HG03196 (cell line): ENCODE measurements around the gene C1RL.
"Not testable (repeated sequence)": the region's sequence is repeated elsewhere in the genome, so short reads cannot be mapped to it uniquely, and the experiment has no call there.

Experiments used
- ATAC-seq: cut with Tn5 transposase; IDR thresholded peaks from one replicate; pipeline ENCODE4 v1.9.1; 2021; ENCODE audit not compliant: unreplicated experiment

C1RL gene

GRCh38 chr12:7066596-7066995 lies 42.4 kb downstream of the C1RL start:
- ATAC-seq = no peak

- no peak for ATAC-seq
These were observed 43.9 kb downstream of the C1RL start for GRCh38 chr12:7065073-7065623.

GRCh38 chr12:7064516-7064915 lies 44.5 kb downstream of the C1RL start:
- no peak for ATAC-seq

GRCh38 chr12:7061596-7061995 lies 47.4 kb downstream of the C1RL start:
- no peak for ATAC-seq

GRCh38 chr12:7061138-7061537 lies 47.9 kb downstream of the C1RL start:
- no peak for ATAC-seq

- no peak for ATAC-seq
These were observed 48.6 kb downstream of the C1RL start, which contains the start of gene C1S for GRCh38 chr12:7060353-7060954. C1S (plus strand) TSS chr12:7060718; CDS start chr12:7061913, 1,195 bp downstream.

- ATAC-seq = no peak
These were observed 49.2 kb downstream of the C1RL start for GRCh38 chr12:7059780-7060179.

- ATAC-seq = no peak
These were observed 50.1 kb downstream of the C1RL start for GRCh38 chr12:7058850-7059395.

GRCh38 chr12:7058163-7058845 lies 50.7 kb downstream of the C1RL start:
- no peak for ATAC-seq

- ATAC-seq = not testable (repeated sequence)
These were observed 53.3 kb downstream of the C1RL start for GRCh38 chr12:7055736-7056135.

- ATAC-seq = no peak
These were observed 54.1 kb downstream of the C1RL start for GRCh38 chr12:7054925-7055324.

- ATAC-seq = not testable (repeated sequence)
These were observed 59.0 kb downstream of the C1RL start for GRCh38 chr12:7049973-7050372.

- ATAC-seq = not testable (repeated sequence)
These were observed 59.5 kb downstream of the C1RL start for GRCh38 chr12:7049445-7049951.

GRCh38 chr12:7047306-7047705 lies 61.7 kb downstream of the C1RL start:
- ATAC-seq = no peak

- no peak for ATAC-seq
These were observed 62.5 kb downstream of the C1RL start for GRCh38 chr12:7046383-7047105.

- ATAC-seq = no peak
These were observed 63.1 kb downstream of the C1RL start for GRCh38 chr12:7045913-7046312.
